Measurements from ENCODE around the gene PSKH1. TPM values are rescaled to one million over a fixed set of nuclear protein-coding genes. Genes with fewer than 3 reads are reported as not detected.

PSKH1 gene
- total RNA-seq = 17.8 TPM in 2 replicates

- H3K9me3 Mint-ChIP-seq = no peaks in the 10 kb centered on the region
- DNase-seq (ENCODE audit: low spot score) = peak; percentile 88
- peaks cover 20% of the 10 kb centered on the region for H3K4me1 Mint-ChIP-seq (ENCODE audit: low read depth)
- H3K36me3 Mint-ChIP-seq (ENCODE audit: low read depth) = no peaks in the 10 kb centered on the region
- H3K4me3 Mint-ChIP-seq = peak within 1 kb of the TSS; percentile 98
- no peaks in the 10 kb centered on the region for H3K27me3 Mint-ChIP-seq (ENCODE audit: insufficient read depth)
- intact Hi-C loops (cut with micrococcal nuclease) = loop anchor here (1.0 to 5.0 kb wide), 13 partner anchors 20 to 372 kb away; partner anchors contain the start of genes ACD, DDX28, DUS2 and EDC4
- H3K27ac Mint-ChIP-seq = peak within 1 kb of the TSS; percentile 96
Observed at GRCh38 chr16:67892899-67893742, at the start of gene PSKH1. PSKH1 (plus strand) TSS chr16:67893254; CDS start chr16:67908750, 15,496 bp downstream.

DNA sequence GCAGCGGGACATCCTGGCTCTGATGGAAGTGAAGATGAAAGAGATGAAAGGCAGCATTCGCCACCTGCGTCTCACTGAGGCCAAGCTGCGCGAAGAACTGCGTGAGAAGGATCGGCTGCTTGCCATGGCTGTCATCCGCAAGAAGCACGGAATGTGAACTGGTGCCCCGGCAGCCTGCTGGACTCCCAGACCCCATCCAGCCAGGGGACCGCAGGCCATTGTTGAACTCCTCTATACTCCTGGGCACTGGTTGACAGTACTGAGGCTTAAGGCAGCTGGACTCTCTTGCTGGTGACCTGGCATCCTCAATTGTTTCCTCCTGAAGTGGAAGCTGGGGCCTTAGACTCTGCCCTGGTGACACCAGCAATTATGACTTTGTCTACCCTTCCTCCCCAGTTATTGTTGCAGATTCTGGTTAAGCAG is 49.7 kb upstream of the PSKH1 start:
- Mint-ChIP-seq H3K36me3 (ENCODE audit: low read depth) (no peaks in the 10 kb centered on the region), H3K27ac (peak overlapping the region; percentile 86), H3K27me3 (ENCODE audit: insufficient read depth) (no peaks in the 10 kb centered on the region), H3K4me1 (ENCODE audit: low read depth) (peaks cover 39% of the 10 kb centered on the region), H3K9me3 (no peaks in the 10 kb centered on the region), H3K4me3 (peak overlapping the region; percentile 89)
- intact Hi-C loops (cut with micrococcal nuclease) = loop anchor here (2.0 to 10.0 kb wide), 3 partner anchors 91 to 471 kb away; partner anchors contain the start of genes ACD, PARD6A, PRMT7 and SLC7A6OS
- DNase-seq (ENCODE audit: low spot score) = no peak

- Mint-ChIP-seq H3K9me3 (no peaks in the 10 kb centered on the region), H3K36me3 (ENCODE audit: low read depth) (peaks cover 4% of the 10 kb centered on the region), H3K27ac (peak overlapping the region; percentile 48), H3K4me1 (ENCODE audit: low read depth) (peaks cover 44% of the 10 kb centered on the region), H3K4me3 (peak overlapping the region; percentile 89), H3K27me3 (ENCODE audit: insufficient read depth) (no peaks in the 10 kb centered on the region)
- no peak for DNase-seq (ENCODE audit: low spot score)
- intact Hi-C loops (cut with micrococcal nuclease) = loop anchor here (10.0 kb wide), 1 partner anchor 470 kb away; the partner anchor contains the start of genes PRMT7 and SLC7A6OS
Observed at GRCh38 chr16:67844497-67844896, 48.6 kb upstream of the PSKH1 start.

- intact Hi-C loops (cut with micrococcal nuclease) = loop anchor here (1.0 to 10.0 kb wide), 12 partner anchors 11 to 619 kb away; partner anchors contain the start of genes ATP6V0D1, DDX28, DUS2 and EDC4
- peak overlapping the region; percentile 92 for H3K27ac Mint-ChIP-seq
- H3K4me1 Mint-ChIP-seq (ENCODE audit: low read depth) = peaks cover 44% of the 10 kb centered on the region
- DNase-seq (ENCODE audit: low spot score) = no peak
- no peaks in the 10 kb centered on the region for H3K27me3 Mint-ChIP-seq (ENCODE audit: insufficient read depth)
- peak overlapping the region; percentile 91 for H3K4me3 Mint-ChIP-seq
- no peaks in the 10 kb centered on the region for H3K9me3 Mint-ChIP-seq
- peaks cover 6% of the 10 kb centered on the region for H3K36me3 Mint-ChIP-seq (ENCODE audit: low read depth)
Observed at GRCh38 chr16:67845291-67846062, 47.6 kb upstream of the PSKH1 start.

- intact Hi-C loops (cut with micrococcal nuclease) = loop anchor here (1.0 to 10.0 kb wide), 12 partner anchors 12 to 620 kb away; partner anchors contain the start of genes ATP6V0D1, DDX28, DUS2 and EDC4
- H3K27me3 Mint-ChIP-seq (ENCODE audit: insufficient read depth) = no peaks in the 10 kb centered on the region
- peaks cover 6% of the 10 kb centered on the region for H3K36me3 Mint-ChIP-seq (ENCODE audit: low read depth)
- no peaks in the 10 kb centered on the region for H3K9me3 Mint-ChIP-seq
- peak overlapping the region; percentile 92 for H3K27ac Mint-ChIP-seq
- H3K4me1 Mint-ChIP-seq (ENCODE audit: low read depth) = peaks cover 44% of the 10 kb centered on the region
- H3K4me3 Mint-ChIP-seq = peak overlapping the region; percentile 91
- DNase-seq (ENCODE audit: low spot score) = no peak
Observed at GRCh38 chr16:67846063-67846319, 47.1 kb upstream of the PSKH1 start.

GRCh38 chr16:67846320-67847063 is 46.6 kb upstream of the PSKH1 start, which contains the start of gene NUTF2:
NUTF2 (plus strand) TSS chr16:67846933; CDS start chr16:67865131, 18,198 bp downstream.
- Mint-ChIP-seq H3K36me3 (ENCODE audit: low read depth) (peaks cover 6% of the 10 kb centered on the region), H3K9me3 (no peaks in the 10 kb centered on the region), H3K27me3 (ENCODE audit: insufficient read depth) (no peaks in the 10 kb centered on the region), H3K4me1 (ENCODE audit: low read depth) (peaks cover 41% of the 10 kb centered on the region), H3K4me3 (peak within 1 kb of the TSS; percentile 94), H3K27ac (peak within 1 kb of the TSS; percentile 92)
- DNase-seq (ENCODE audit: low spot score) = peak; percentile 94
- intact Hi-C loops (cut with micrococcal nuclease) = loop anchor here (1.0 to 10.0 kb wide), 12 partner anchors 12 to 620 kb away; partner anchors contain the start of genes ATP6V0D1, DDX28, DUS2 and EDC4

DNA sequence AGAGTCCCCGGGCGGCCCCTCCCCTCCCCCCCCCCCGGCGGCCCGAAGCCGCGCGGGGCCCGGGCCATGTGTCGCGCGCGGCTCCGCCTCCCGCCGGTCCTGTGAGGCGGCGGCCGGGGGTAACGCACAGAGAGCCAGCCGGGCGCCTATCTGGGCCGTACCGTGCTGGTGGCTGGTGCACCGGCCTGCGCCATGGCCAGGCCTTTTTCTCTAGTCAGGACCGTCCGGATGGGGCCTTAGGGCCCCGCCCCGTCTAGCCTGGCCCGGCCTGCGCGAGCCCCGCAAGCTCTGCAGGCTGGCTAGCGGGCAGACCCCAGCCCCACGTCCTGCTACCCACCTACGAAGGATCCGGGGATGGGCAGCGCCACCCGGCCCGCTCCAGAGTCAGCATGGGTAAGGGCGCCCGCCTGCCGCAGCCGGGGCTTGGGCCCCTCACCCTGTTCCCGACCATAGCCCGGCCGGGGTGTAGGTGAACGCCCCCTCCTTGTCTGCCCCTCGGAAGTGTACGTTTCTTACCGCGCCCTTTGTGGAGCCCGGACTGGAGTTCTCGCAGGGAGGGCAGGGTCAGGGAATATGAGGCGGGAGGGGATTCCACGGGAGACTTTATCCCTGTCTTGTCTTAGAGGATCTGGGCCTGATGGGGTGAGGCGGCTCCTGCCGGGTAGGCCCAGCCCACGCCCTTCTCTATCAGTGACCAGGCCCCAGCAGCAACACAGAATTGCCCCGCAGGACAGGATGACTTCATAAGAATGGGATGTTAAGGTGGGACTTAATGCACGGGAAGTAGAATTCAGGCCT is 45.8 kb upstream of the PSKH1 start, which contains the start of gene CENPT:
CENPT (minus strand) TSS at position 630 of the 798 bp plus-strand sequence. CDS start 13,834 bp downstream, outside the sequence.
- Mint-ChIP-seq H3K4me1 (ENCODE audit: low read depth) (peaks cover 38% of the 10 kb centered on the region), H3K27me3 (ENCODE audit: insufficient read depth) (no peaks in the 10 kb centered on the region), H3K9me3 (no peaks in the 10 kb centered on the region), H3K36me3 (ENCODE audit: low read depth) (peaks cover 6% of the 10 kb centered on the region), H3K27ac (peak within 1 kb of the TSS; percentile 86), H3K4me3 (peak within 1 kb of the TSS; percentile 94)
- no peak for DNase-seq (ENCODE audit: low spot score)
- intact Hi-C loops (cut with micrococcal nuclease) = loop anchor here (2.0 to 10.0 kb wide), 2 partner anchors 366 to 468 kb away; partner anchors contain the start of genes ATP6V0D1, PRMT7 and SLC7A6OS

DNA sequence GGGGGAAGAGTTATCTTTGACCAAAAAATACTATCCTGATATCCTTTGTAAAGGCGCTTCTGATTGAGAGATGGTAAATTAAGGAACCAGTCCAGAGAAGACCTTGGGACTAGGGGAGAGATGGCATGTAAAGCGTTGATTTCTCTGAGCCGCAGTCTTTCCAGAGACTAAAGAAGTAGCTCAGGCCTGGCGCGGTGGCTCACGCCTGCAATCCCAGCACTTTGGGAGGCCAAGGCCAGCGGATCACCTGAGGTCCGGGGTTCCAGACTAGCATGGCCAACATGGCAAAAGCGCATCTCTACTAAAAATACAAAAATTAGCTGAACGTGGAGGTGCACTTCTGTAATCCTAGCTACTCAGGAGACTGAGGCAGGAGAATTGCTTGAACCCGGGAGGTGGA is 44.9 kb upstream of the PSKH1 start:
- Mint-ChIP-seq H3K4me3 (peak overlapping the region; percentile 94), H3K9me3 (no peaks in the 10 kb centered on the region), H3K27me3 (ENCODE audit: insufficient read depth) (no peaks in the 10 kb centered on the region), H3K4me1 (ENCODE audit: low read depth) (peaks cover 38% of the 10 kb centered on the region), H3K36me3 (ENCODE audit: low read depth) (peaks cover 6% of the 10 kb centered on the region), H3K27ac (peak overlapping the region; percentile 83)
- intact Hi-C loops (cut with micrococcal nuclease) = loop anchor here (10.0 kb wide), 1 partner anchor 467 kb away; the partner anchor contains the start of genes PRMT7 and SLC7A6OS
- DNase-seq (ENCODE audit: low spot score) = no peak

- no peak overlapping the region for H3K27ac Mint-ChIP-seq
- intact Hi-C loops (cut with micrococcal nuclease) = no loop called here
- H3K4me3 Mint-ChIP-seq = no peak overlapping the region
Observed at GRCh38 chr16:67853670-67854069, 39.4 kb upstream of the PSKH1 start.

DNA sequence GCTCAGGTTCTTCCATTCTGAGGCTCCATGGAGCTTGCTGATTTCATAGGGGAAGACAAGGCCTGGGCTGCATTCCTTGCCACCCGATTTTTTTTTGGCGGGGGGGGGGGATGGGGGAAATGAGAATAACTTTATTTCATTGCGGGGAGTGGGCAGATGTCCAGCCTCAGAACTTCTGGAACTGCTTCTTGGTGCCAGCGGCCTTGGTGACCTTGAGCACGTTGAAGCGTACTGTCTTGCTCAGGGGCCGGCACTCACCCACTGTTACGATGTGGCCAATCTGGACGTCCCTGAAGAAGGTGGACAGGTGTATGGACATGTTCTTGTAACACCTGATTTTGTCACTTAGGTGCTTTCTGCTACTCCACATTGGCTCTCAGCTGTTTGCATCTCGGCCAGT is 37.3 kb upstream of the PSKH1 start:
- no peak overlapping the region for H3K4me3 Mint-ChIP-seq
- intact Hi-C loops (cut with micrococcal nuclease) = no loop called here
- H3K4me1 Mint-ChIP-seq (ENCODE audit: low read depth) = peaks cover 28% of the 10 kb centered on the region
- DNase-seq (ENCODE audit: low spot score) = no peak
- no peaks in the 10 kb centered on the region for H3K27me3 Mint-ChIP-seq (ENCODE audit: insufficient read depth)
- no peaks in the 10 kb centered on the region for H3K9me3 Mint-ChIP-seq
- H3K27ac Mint-ChIP-seq = no peak overlapping the region
- peaks cover 5% of the 10 kb centered on the region for H3K36me3 Mint-ChIP-seq (ENCODE audit: low read depth)

More at GRCh38 chr16:67853670-67854069, 39.4 kb upstream of the PSKH1 start:
- Mint-ChIP-seq H3K27me3 (ENCODE audit: insufficient read depth) (no peaks in the 10 kb centered on the region), H3K9me3 (no peaks in the 10 kb centered on the region), H3K36me3 (ENCODE audit: low read depth) (peaks cover 11% of the 10 kb centered on the region), H3K4me1 (ENCODE audit: low read depth) (peaks cover 31% of the 10 kb centered on the region)
- no peak for DNase-seq (ENCODE audit: low spot score)

DNA sequence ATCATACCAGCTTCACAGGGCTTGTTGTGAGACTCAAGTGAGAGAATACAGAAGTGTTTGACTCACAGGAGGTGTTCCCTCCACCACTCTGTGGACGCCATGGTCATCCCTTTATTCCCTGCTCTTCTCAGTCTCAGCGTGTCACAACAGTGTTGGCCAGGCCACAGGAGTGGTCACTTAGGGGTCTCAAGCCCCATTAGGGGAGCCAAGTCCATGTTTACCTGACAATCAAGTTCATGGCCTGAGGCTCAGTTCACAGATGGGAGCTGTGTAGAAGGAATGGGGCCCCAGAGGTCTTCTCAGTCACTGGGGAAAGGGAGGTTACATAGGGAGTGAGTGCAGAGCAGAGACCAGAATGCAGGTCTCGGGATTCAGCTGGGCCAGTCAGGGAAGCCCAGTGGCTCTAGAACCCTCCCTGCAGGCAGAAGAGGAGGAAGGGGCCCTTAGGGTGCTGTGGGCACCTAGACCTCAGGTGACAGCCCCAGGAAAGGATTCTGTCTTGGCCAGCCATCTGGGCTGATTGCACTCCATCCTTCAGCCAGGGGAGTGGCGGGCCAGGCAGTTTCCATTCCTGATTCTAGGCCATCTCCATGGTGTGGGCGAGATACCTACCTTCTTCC is 36.0 kb upstream of the PSKH1 start:
- intact Hi-C loops (cut with micrococcal nuclease) = no loop called here
- no peak for DNase-seq (ENCODE audit: low spot score)
- Mint-ChIP-seq H3K27ac (peak overlapping the region; percentile 72), H3K9me3 (no peaks in the 10 kb centered on the region), H3K4me3 (no peak overlapping the region), H3K4me1 (ENCODE audit: low read depth) (peaks cover 39% of the 10 kb centered on the region), H3K27me3 (ENCODE audit: insufficient read depth) (no peaks in the 10 kb centered on the region), H3K36me3 (ENCODE audit: low read depth) (peaks cover 15% of the 10 kb centered on the region)
